G401 (cell line): Measurements from ENCODE around the gene KLHL3. TPM values are rescaled to one million over a fixed set of nuclear protein-coding genes. Genes with fewer than 3 reads are reported as not detected.

Source experiments
- DNase-seq: peaks from one replicate; pipeline ENCODE4 v3.0.0-alpha.2; 2015; ENCODE audit warnings: low spot score
- in situ Hi-C: cut with HindIII; loops from 2 replicates; pipeline ENCODE4 v1.10.0; 2016; ENCODE audit warnings: low sequenced_read_pairs, mixed read lengths
- total RNA-seq: library from RNA; depleted of rRNA; stranded (reverse); fragments of >200 nt; shearing (Covaris generic); gene quantifications from 2 replicates; pipeline ENCODE4 v1.2.3, GENCODE V29; 2014

Gene KLHL3
- total RNA-seq, 1 experiment from 2014 or later = 1.2 TPM

DNA sequence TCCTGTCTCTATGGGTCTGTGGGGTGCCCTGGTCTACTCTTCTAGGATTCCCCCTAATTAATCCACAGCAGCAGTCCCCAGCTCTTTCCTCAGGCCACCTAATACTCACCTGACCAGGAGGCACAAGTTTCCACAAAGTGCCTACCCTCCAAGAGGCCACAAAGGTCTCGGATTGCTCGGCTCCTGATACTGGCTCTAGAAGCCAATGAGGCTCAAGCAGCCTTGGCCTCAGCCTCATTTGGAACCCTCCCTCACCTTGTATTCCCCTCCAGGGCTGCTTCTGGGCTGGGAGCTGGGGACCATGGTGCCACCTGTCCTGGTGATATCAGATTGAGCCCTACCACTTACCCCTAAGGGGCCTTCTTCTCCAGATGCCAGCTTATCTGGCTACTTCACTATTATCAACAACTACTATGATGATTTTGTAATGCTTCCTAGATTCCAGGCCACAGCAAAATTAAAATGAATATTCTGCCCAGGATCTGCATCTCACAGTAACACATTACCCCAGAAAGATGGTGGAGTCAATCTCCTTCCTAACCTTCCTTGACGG, 133.1 kb downstream of the KLHL3 start:
- no peak for DNase-seq
- in situ Hi-C loops = no loop called here

DNA sequence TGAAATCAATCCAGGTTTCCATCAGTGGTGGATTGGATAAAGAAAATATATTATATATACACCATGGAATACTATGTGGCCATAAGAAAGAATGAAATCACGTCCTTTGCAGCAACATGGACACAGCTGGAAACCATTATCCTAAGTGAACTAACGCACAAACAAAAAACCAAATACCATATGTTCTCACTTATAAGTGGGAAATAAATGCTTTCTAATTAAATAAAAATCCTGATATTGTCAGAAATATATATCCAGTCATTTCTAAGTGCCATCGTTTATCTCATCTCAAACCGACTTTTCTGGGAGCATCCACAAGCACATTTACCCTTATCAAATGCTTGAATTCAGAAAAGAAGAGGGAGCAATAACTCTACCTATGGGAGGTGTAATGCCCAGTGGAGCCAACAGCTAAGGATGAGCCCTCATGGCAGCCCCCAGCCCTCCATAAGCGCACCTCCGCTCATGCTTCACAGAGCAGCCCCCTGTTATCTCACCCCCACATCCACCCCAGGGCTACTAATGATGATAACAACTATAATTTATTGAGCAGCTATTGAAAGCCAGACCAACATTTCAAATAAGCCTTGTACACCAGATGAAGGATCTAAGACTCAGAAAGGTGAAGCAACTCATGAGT, 135.0 kb downstream of the KLHL3 start:
- in situ Hi-C loops = no loop called here
- DNase-seq = peak; percentile 8

DNA sequence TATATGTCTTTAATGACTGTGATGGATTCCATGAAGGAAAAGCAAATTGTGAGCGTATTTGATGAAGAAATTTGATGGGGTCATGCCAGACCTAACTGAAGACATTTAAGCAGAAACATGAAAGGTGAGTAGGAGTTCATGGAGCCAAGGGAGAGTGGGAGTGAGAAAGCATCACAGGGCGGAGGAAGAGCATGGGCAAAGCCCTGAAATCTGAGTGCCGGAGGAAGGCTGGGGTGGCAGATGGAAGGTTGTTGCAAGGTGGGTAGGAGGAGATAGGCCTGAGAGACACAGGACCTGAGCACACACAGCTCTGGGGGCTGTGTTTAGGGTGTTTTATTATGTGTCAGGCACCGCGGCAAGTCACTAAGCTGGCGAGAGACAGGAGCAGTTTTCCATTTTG, 136.4 kb downstream of the KLHL3 start:
- peak; percentile 22 for DNase-seq
- in situ Hi-C loops = no loop called here

DNA sequence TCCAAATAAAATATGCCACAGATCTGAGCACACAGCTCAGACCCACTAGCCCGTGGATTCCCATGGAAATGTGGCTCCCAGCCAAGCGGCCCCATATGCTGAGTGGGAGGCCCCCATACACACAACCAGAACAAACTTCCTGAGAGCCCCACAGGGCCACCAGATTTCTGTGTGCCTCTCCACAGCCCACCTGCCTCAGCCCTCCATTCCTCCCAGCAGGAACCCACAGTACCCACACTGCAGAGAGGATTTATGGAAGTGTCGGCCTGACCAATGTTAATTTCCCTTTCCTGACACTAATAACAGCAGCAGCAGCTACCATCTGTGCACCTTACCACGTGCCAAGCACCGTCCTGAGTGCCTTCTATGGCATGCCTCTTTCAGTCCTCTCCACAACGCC, 137.5 kb downstream of the KLHL3 start:
- in situ Hi-C loops = no loop called here
- peak; percentile 94 for DNase-seq

DNA sequence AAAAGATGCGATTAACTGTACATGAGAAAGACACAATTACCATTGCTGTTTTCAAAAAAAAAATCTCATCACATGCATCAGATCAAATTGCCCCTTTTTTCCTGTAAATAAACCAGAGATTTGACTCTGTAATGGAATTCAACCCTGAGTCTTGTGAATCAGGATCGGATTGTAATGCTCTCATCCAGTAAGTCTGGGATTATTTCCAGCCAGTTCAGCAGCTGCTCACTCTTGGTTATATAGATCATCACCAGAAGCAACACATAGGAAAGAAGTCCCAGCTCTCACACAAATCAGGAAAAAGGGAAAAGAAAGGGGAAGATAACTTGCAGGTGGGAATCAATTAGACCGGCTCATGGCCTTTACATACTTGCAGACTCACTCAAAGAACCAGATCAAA, 138.9 kb downstream of the KLHL3 start:
- in situ Hi-C loops = no loop called here
- DNase-seq = peak; percentile 53

DNA sequence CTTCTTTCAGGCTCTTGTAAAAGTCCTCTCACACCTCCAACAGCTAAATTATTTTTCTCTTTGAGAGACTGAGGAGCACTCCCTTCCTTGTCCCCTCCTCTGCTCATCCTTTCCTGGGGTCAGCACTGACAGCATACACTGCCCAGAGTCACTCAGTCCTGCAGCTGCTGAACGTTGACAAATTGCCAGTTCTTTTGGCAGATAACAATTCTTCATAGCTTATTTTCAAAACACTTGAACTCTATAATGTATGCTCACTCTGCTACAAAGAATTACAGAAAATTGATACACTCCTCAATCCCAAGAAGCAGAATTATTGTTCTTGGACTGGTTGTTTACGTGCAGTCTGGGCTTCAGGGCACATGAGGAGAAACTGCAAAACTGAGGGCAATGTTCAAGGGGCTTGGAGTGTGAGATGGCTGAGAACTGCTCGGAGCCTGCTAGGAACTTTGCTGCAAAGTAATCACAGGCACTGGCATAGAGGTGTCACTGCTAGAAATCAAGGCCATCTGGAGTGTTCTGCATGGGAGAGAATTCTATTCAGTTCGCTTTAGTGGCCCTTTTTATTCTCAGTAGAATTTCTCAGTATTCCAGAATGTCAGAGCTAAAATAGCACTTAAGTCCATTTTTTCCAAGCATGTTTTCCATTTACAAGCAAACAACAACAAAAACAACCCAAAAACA, 140.4 kb downstream of the KLHL3 start:
- DNase-seq = peak; percentile 87
- in situ Hi-C loops = no loop called here

DNA sequence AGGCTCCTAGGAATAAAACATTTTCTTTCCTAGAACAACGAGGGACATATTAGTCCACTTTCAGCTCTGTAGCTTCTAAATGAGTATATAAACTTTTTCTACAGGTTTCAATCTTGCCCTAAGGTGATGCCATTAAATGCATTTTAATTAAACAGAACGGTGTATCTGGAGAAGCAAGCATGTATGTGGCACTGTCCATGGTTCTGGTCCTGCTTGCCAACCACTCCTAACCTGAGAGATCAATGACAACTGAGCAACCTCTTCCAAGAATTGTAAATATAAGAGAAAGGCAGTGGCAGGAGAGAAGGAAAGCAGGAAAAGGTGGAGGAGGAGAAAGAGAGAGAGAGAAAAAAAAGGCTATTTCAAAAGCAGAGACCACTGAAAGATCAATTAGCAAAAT, 141.2 kb downstream of the KLHL3 start:
- DNase-seq = peak; percentile 19
- in situ Hi-C loops = no loop called here

DNA sequence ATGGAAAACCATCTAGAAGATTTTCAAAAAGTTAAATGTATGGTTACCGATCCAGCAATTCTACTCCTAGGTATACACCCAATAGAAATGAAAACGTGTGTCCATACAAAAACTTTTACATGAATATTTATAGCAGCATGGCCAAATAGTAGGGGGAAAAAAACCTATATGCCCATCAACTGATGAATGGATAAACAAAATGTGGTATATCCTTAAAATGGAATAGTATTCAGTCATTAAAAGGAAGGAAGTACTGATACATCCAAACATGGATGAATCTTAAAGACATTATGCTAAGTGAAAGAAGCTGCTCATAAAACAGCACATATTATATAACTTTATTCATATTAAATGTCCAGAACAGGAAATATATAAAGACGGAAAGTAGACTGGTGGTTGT, 143.6 kb downstream of the KLHL3 start:
- in situ Hi-C loops = no loop called here
- no peak for DNase-seq

DNA sequence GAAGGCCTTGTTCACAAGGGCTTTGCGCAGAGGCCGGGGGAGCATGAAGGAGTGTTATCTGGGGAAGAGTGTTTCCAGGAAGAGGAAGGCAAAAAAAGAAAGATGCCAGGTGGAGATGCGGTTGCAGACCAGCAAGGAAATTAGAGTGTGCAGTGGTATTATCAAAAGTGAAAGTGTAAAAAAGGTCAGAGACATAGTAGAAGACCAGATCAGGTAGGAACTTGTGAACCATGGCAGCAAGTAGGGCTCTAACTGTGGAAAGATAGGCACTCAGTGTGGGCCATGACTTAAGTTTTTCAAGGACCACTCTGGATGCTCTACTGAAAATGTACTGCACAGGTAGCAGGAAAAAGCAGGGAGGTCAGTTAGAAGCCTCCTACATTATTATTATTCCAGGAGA, 146.7 kb downstream of the KLHL3 start:
- in situ Hi-C loops = no loop called here
- DNase-seq = no peak

DNA sequence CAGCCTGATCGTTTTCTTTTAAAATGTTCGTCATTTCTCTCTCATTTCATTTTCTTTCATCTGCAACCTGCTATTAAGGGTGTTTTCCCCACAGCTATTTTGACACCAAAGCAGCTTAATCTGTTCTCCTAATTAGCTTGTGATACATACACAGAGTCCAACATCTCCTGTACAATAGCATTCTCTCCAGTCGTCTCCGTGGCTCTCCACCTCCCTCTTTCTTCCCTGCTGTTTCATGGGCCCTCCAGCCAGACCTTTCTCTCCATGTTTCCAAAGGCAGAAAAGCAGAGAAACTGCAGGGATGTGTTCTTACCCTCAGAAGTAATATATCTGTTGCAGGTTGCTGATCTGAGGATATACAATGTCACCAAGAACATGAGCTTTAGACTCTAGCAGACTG, 148.0 kb downstream of the KLHL3 start:
- peak; percentile 30 for DNase-seq
- in situ Hi-C loops = no loop called here

DNA sequence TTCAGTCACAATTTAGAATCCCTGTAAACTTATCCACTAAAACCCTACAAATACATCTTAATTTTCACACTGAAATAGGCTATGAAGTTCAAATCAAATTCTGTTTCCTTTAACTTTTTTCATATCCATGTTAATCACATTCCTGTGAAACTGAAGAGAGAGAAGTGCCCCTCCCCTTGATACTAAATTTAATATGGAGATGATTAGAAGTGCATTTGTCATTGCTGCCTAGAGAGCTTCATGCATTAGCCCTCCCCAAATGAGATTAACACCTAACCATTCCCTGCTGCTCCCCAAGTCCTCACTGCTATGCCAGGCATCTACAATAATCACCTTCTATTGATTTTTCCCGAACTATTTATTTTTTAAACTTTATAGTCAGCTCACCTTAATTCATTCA, 151.6 kb downstream of the KLHL3 start:
- in situ Hi-C loops = no loop called here

DNA sequence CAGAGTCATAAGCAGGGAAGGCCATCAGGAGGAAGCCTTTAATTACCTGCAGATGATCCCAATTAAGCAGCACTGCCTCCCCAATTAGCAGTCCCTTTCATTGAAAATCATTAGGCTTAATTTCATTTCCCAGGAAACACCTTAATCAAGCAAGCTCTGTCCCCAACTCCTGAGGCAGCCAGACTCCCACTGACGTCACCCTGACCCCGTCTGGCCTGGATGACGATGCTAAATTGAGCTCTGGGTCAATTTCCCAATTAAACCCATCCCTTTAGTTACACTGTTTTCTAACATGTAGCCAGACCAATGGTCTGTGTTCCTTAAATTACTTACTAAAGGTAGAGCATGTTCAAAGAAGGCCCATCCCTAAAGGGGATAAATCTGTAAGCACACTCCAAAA, 152.8 kb downstream of the KLHL3 start:
- in situ Hi-C loops = no loop called here
- DNase-seq = no peak

More for the DNA sequence above, 151.6 kb downstream of the KLHL3 start:
- no peak for DNase-seq

DNA sequence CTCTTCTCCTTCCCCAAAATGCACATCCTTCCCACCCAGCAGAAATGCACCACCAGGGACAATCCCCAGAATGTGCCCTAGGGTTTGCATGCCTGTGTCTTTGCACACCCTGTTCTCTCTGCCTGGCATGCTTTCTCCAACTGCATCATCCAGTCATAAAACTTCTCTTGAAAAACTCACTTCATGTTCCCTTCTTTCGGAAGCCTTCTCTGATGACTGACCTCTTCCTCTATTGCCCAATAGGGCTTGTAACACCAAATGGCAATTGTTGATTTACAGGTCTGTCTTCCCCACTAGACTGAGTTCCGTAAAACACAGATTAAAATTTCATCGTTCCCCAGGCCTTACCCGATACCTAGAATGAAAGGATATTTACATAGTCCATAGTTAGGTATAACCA, 153.7 kb downstream of the KLHL3 start:
- no peak for DNase-seq
- in situ Hi-C loops = no loop called here

DNA sequence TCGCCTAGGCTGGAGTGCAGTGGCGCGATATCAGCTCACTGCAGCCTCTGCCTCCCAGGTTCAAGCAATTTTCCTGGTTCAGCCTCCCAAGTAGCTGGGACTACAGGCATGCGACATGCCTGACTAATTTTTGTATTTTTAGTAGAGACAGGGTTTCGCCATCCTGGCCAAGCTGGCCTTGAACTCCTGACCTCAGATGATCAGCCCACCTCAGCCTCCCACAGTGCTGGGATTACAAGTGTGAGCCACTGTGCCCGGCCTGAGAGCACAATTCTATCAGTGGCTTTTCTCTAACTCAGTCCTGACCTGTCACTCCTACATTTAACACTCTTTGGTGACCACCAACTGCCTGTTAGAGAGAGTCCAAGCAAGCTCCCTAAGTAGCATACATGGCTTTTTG, 154.1 kb downstream of the KLHL3 start:
- in situ Hi-C loops = no loop called here
- DNase-seq = no peak

DNA sequence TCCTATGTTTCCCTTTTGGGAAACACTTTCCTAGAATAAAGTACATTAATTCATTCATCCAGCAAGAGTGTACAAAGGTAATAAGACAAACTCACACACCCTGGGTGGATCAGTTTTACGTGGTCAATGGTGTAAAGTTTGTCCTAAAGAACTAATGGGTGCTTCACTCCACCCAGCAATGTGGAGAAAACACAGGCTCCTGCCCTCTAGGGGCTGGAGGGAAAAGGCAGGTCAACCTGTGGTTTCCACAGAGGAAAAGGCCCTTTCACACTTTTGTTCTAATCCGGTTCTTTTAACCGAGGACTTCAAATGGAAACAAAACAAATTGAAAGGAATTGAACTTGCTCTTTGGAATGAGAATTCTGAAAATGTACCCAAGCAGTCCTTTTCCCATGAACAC, 155.9 kb downstream of the KLHL3 start:
- DNase-seq = no peak
- in situ Hi-C loops = no loop called here

DNA sequence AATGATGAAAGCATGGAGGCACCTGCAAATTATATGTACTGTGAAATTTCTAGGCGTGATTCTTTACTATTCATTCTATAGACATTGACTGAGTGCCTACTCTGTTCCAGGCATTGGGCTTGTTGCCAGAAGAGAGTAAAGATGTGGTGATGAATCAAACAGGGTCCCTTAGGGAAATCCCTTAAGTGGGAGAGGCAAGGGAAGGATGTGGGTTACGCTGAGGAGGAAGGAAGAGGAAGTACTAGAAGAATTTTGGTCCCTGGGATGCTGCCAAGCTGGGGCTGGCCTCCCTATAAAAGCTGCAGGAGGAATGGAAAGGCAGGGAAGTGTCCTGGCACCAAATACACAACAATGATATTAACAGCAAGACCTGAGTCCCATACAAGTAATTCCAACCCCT, 160.0 kb downstream of the KLHL3 start:
- in situ Hi-C loops = no loop called here
- DNase-seq = no peak

DNA sequence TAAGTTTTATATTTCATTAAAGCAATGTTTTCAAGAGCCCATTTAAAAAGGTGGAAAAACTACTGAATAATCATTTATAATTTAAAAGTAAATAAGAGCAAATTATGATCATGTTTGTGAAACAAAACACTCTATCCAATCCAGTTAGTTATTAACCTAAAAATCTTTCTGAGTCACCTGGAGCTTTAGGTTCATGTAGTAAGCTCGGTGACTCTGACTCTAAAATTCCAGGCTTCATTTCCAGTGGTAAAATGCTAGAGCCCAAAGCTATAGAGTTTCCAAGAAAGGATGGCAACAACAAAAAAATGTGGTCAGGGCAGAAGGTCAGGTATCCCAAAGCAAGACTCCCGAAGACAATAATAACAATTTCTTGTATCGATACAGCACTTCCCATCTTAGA, 160.7 kb downstream of the KLHL3 start:
- in situ Hi-C loops = no loop called here
- DNase-seq = no peak

DNA sequence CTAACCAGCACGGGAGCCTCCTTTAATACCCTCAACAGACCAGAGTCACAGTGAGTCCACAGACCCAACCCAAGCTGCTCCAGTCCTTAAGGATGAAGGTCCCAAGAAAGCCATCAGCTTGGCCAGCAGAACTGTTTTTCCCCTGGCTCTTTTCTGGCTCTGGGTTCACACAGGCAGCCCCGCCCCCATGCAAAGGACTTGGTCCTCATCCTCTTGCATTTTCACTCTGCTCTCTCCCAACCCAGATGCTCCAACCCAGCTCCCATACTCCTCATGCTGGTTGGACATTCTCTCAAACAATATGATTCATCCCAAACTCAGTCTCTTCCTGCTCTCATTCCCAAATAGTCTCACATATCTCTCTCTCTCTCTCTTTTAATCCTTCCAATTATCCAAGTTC, 162.5 kb downstream of the KLHL3 start:
- DNase-seq = no peak
- in situ Hi-C loops = no loop called here

DNA sequence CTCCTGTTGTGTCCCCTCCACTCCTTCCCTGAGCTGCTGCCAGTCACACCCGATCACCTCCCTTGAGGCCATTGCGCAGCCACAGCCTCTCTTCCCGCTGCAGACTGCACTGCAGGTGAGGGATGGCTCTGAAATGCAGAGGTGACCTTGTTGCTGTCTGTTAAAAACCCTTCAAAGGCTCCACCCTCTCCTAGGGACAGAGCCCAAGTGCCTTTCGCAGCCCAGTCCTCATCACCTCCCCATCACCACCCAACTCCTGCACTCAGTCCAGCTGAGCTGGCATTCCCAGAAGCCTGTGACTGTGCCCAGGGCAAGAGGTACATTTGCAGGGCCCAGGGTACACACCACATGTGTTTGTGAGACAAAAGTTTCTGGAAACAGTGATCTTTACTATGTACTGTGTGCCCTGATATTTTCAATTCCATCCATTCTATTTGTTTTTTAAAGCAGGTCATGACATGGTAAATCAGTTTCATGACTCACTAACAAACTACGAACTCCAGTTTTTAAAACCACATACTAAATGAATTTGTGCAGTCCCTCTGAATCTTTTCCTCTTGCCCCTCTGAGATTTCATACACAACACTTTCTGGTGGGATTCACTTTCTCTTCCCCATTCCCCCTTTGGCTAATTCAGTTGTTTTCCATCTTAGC, 163.7 kb downstream of the KLHL3 start:
- no peak for DNase-seq
- in situ Hi-C loops = no loop called here

DNA sequence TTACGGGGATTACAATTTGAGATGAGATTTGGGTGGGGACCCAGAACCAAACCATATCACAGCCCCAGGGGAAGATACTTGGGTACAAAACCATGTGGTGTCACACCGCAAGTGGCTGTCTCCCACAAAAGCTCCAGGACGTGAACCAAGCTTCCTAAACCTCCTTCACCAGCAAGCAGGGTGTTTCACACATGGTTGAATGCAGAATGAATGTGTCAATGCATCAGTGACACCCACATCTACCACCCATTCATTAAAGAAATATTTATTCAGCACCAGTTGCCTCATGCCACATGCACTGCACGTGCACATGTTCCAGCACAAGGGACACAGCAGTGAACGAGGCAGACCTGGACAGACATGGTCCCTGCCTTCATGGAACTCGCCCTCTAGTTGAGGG, 165.8 kb downstream of the KLHL3 start:
- DNase-seq = no peak
- in situ Hi-C loops = no loop called here
